ENCODE results near the gene SEC16A.

Gene SEC16A

GRCh38 chr9:136395020-136395340, 87.9 kb downstream of the SEC16A start:
- DNase-seq (ENCODE audit: low spot score), result no peak
- in situ Hi-C loops (cut with MboI; ENCODE audit: low sequenced_read_pairs, unreplicated experiment), result no loop called here
- no peak for TF ChIP-seq CTCF (IDR thresholded peaks at IDR 0.05; ENCODE audit: borderline replicate concordance, control extremely low read depth, extremely low read depth, insufficient read depth, missing control alignments)

GRCh38 chr9:136394312-136395019, 88.4 kb downstream of the SEC16A start:
- TF ChIP-seq CTCF (IDR thresholded peaks at IDR 0.05; ENCODE audit: borderline replicate concordance, control extremely low read depth, extremely low read depth, insufficient read depth, missing control alignments), result no peak
- DNase-seq (ENCODE audit: low spot score), result no peak
- in situ Hi-C loops (cut with MboI; ENCODE audit: low sequenced_read_pairs, unreplicated experiment), result no loop called here

- TF ChIP-seq CTCF (IDR thresholded peaks at IDR 0.05; ENCODE audit: borderline replicate concordance, control extremely low read depth, extremely low read depth, insufficient read depth, missing control alignments), result no peak
- in situ Hi-C loops (cut with MboI; ENCODE audit: low sequenced_read_pairs, unreplicated experiment), result no loop called here
- no peak for DNase-seq (ENCODE audit: low spot score)
Measured at GRCh38 chr9:136393531-136393930, 89.3 kb downstream of the SEC16A start.

GRCh38 chr9:136392538-136393449, 90.0 kb downstream of the SEC16A start:
- in situ Hi-C loops (cut with MboI; ENCODE audit: low sequenced_read_pairs, unreplicated experiment), result no loop called here
- DNase-seq (ENCODE audit: low spot score), result no peak
- no peak for TF ChIP-seq CTCF (IDR thresholded peaks at IDR 0.05; ENCODE audit: borderline replicate concordance, control extremely low read depth, extremely low read depth, insufficient read depth, missing control alignments)

- in situ Hi-C loops (cut with MboI; ENCODE audit: low sequenced_read_pairs, unreplicated experiment), result no loop called here
- TF ChIP-seq CTCF (IDR thresholded peaks at IDR 0.05; ENCODE audit: borderline replicate concordance, control extremely low read depth, extremely low read depth, insufficient read depth, missing control alignments), result no peak
- no peak for DNase-seq (ENCODE audit: low spot score)
Measured at GRCh38 chr9:136391737-136392537, 90.9 kb downstream of the SEC16A start.

All from GM13976 (cell line).